DND-41 (cell line): ENCODE data around the gene MITF.

Source experiments
- EZH2 ChIP-seq: IDR thresholded peaks from 3 replicates; pipeline ENCODE4 v1.6.1; 2012; ENCODE audit warnings: borderline replicate concordance, low read depth, mild to moderate bottlenecking, moderate library complexity, low read length, inconsistent platforms; ENCODE audit not compliant: severe bottlenecking
- TF ChIP-seq, protein P1 (sequence below): IDR thresholded peaks from 2 replicates; pipeline ENCODE4 v1.5.1; 2012; ENCODE audit warnings: borderline replicate concordance, low read length, moderate library complexity, mild to moderate bottlenecking; ENCODE audit not compliant: poor library complexity, severe bottlenecking; ENCODE audit errors: extremely low read depth

- TF ChIP-seq, protein P1, sequence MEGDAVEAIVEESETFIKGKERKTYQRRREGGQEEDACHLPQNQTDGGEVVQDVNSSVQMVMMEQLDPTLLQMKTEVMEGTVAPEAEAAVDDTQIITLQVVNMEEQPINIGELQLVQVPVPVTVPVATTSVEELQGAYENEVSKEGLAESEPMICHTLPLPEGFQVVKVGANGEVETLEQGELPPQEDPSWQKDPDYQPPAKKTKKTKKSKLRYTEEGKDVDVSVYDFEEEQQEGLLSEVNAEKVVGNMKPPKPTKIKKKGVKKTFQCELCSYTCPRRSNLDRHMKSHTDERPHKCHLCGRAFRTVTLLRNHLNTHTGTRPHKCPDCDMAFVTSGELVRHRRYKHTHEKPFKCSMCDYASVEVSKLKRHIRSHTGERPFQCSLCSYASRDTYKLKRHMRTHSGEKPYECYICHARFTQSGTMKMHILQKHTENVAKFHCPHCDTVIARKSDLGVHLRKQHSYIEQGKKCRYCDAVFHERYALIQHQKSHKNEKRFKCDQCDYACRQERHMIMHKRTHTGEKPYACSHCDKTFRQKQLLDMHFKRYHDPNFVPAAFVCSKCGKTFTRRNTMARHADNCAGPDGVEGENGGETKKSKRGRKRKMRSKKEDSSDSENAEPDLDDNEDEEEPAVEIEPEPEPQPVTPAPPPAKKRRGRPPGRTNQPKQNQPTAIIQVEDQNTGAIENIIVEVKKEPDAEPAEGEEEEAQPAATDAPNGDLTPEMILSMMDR: no peak
- no peak for TF ChIP-seq EZH2
Observed at GRCh38 chr3:69890691-69891090, 151.4 kb downstream of the MITF start.
